HEK293T (cell line): ENCODE data around the gene COL27A1.

Experiments
- CTCF ChIA-PET: fragments of 350-600 bp; formaldehyde crosslinking; extraction: SDS; loops from one replicate; lab custom pipeline; 2021; ENCODE audit warnings: antibody characterized with exemption, inconsistent platforms; lab: Yijun Ruan, JAX
- POLR2A ChIA-PET: fragments of 350-600 bp; formaldehyde crosslinking; extraction: SDS; loops from one replicate; lab custom pipeline; 2020; ENCODE audit warnings: antibody characterized with exemption, inconsistent platforms; lab: Yijun Ruan, JAX
- DNase-seq: peaks from one replicate; pipeline ENCODE4 v3.0.0; 2012; ENCODE audit warnings: mixed read lengths; ENCODE audit errors: extremely low spot score
- ARNT ChIP-seq: fragments of 450-650 bp; IDR thresholded peaks from 2 replicates; pipeline ENCODE4 v1.6.1; 2017; ENCODE audit warnings: mild to moderate bottlenecking
- BHLHE40 ChIP-seq: fragments of 450-650 bp; IDR thresholded peaks from 2 replicates; pipeline ENCODE4 v1.6.1; 2016; ENCODE audit warnings: mild to moderate bottlenecking, moderate library complexity, borderline replicate concordance
- CTBP1 ChIP-seq: fragments of 450-650 bp; IDR thresholded peaks from 2 replicates; pipeline ENCODE4 v1.6.1; 2016; ENCODE audit warnings: borderline replicate concordance
- ELF4 ChIP-seq: fragments of 450-650 bp; IDR thresholded peaks from 2 replicates; pipeline ENCODE4 v1.6.1; 2017; ENCODE audit warnings: antibody characterized with exemption
- FOXA1 ChIP-seq: fragments of 450-650 bp; IDR thresholded peaks from 2 replicates; pipeline ENCODE4 v1.6.1; 2016; ENCODE audit warnings: mild to moderate bottlenecking
- FOXK2 ChIP-seq: fragments of 450-650 bp; IDR thresholded peaks from 2 replicates; pipeline ENCODE4 v1.6.1; 2016; ENCODE audit warnings: mild to moderate bottlenecking
- FOXM1 ChIP-seq: fragments of 450-650 bp; IDR thresholded peaks from 2 replicates; pipeline ENCODE4 v1.6.1; 2017; ENCODE audit warnings: mild to moderate bottlenecking, borderline replicate concordance
- HDGF ChIP-seq: fragments of 450-650 bp; IDR thresholded peaks from 2 replicates; pipeline ENCODE4 v1.6.1; 2017; ENCODE audit warnings: antibody characterized with exemption, borderline replicate concordance
- L3MBTL2 ChIP-seq: fragments of 450-650 bp; conservative IDR thresholded peaks from 2 replicates; pipeline ENCODE4 v1.6.1; 2016; ENCODE audit warnings: mild to moderate bottlenecking
- LEF1 ChIP-seq: fragments of 450-650 bp; IDR thresholded peaks from 2 replicates; pipeline ENCODE4 v1.6.1; 2017; ENCODE audit warnings: mild to moderate bottlenecking, borderline replicate concordance
- NFRKB ChIP-seq: fragments of 450-650 bp; IDR thresholded peaks from 2 replicates; pipeline ENCODE4 v1.6.1; 2016; ENCODE audit warnings: mild to moderate bottlenecking, moderate library complexity
- PKNOX1 ChIP-seq: fragments of 450-650 bp; IDR thresholded peaks from 2 replicates; pipeline ENCODE4 v1.6.1; 2016
- SP1 ChIP-seq: fragments of 450-650 bp; IDR thresholded peaks from 2 replicates; pipeline ENCODE4 v1.6.1; 2017
- SUZ12 ChIP-seq: fragments of 450-650 bp; IDR thresholded peaks from 2 replicates; pipeline ENCODE4 v1.6.1; 2016; ENCODE audit warnings: mild to moderate bottlenecking
- TARDBP ChIP-seq: fragments of 450-650 bp; IDR thresholded peaks from 2 replicates; pipeline ENCODE4 v1.6.1; 2016
- ZNF384 ChIP-seq: fragments of 450-650 bp; IDR thresholded peaks from 2 replicates; pipeline ENCODE4 v1.6.1; 2016

Gene COL27A1

DNA sequence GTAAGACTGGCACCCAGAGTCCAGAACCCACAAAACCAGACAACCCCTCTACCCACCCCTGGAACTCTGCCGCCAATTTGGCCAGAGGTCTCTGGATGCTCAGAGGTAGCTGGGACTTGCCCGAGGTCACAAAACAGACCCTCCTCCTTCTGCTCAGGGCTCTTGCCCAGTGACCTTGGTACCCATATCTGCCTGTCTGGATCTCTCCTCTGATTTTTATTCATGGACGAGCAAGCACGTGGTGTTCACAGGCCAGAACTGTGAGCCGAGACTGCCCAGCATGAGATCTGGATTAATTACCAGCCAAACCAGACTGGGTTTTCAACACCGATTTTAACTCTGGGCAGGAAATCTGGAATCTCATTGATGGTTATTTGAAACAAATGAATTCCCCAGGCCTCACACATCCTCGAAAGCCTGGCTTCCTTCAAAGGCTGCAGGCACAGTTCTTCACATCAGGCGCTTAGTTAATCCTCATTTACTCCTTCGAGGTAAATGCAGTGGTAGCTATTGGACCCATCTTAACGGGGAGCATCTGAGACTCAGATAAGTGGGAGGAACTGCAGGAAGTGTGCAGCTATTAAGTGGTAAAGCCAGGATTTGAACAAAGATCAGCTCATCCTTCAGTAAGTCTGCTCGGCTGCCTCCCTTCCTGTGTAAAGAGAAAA, 21.4 kb downstream of the COL27A1 start:
- POLR2A ChIA-PET: no interaction called here
- CTCF ChIA-PET: interaction anchor here (0.7 to 0.9 kb wide), 2 partner anchors 27 to 69 kb away, joined by 4 to 5 read pairs; no protein-coding TSS in a partner anchor
- no peak for DNase-seq
- TF ChIP-seq PKNOX1 (no peak), SUZ12 (no peak), ZNF384 (no peak), CTBP1 (no peak), FOXK2 (no peak), HDGF (no peak), BHLHE40 (no peak), ARNT (no peak), SP1 (no peak), FOXA1 (no peak), TARDBP (no peak), FOXM1 (no peak), L3MBTL2 (no peak), ELF4 (no peak), NFRKB (no peak), LEF1 (no peak)

- no peak for TF ChIP-seq ARNT
- TF ChIP-seq PKNOX1: no peak
- TF ChIP-seq TARDBP: no peak
- TF ChIP-seq HDGF: no peak
- no peak for TF ChIP-seq ZNF384
- TF ChIP-seq FOXM1: no peak
- no peak for TF ChIP-seq SP1
- no peak for TF ChIP-seq CTBP1
- no peak for TF ChIP-seq ELF4
- no peak for TF ChIP-seq NFRKB
- no peak for TF ChIP-seq LEF1
- DNase-seq: no peak
- ChIA-PET POLR2A (no interaction called here), CTCF (no interaction called here)
These were observed 22.2 kb downstream of the COL27A1 start for GRCh38 chr9:114177423-114178064.

DNA sequence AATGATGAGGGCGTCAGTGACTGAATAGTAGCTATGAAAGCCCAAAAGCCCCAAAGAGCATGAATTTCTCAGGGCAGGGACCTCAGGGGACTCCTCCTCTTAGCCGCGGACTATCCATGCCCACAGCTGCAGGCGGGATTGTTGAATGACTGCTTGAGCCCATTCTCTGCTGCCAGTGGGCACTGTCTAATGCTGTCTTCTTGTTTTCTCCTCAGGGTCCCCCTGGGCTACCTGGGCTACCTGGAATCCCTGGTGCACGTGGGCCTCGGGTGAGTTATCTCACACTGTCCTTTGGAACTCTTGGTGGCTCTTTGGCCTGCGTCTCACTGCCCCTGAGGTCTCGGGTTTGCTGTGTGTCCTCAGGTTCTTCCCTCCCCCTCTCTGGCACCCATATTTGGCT, 22.7 kb downstream of the COL27A1 start:
- DNase-seq: no peak
- no peak for TF ChIP-seq HDGF
- no peak for TF ChIP-seq SUZ12
- TF ChIP-seq ARNT: no peak
- no peak for TF ChIP-seq ZNF384
- TF ChIP-seq FOXA1: no peak
- TF ChIP-seq LEF1: no peak
- no peak for TF ChIP-seq SP1
- no peak for TF ChIP-seq FOXM1
- no peak for TF ChIP-seq NFRKB
- no peak for TF ChIP-seq L3MBTL2
- no peak for TF ChIP-seq FOXK2
- TF ChIP-seq TARDBP: no peak
- no peak for TF ChIP-seq PKNOX1
- ChIA-PET CTCF (interaction anchor here (0.9 kb wide), 1 partner anchor 23 kb away, joined by 3 read pairs; no protein-coding TSS in a partner anchor), POLR2A (no interaction called here)

GRCh38 chr9:114178756-114179450, 23.6 kb downstream of the COL27A1 start:
- TF ChIP-seq FOXA1 (no peak), L3MBTL2 (no peak), FOXM1 (no peak), TARDBP (no peak), BHLHE40 (no peak)
- no peak for DNase-seq
- ChIA-PET CTCF (interaction anchor here (0.9 kb wide), 1 partner anchor 24 kb away, joined by 3 read pairs; no protein-coding TSS in a partner anchor), POLR2A (no interaction called here)

DNA sequence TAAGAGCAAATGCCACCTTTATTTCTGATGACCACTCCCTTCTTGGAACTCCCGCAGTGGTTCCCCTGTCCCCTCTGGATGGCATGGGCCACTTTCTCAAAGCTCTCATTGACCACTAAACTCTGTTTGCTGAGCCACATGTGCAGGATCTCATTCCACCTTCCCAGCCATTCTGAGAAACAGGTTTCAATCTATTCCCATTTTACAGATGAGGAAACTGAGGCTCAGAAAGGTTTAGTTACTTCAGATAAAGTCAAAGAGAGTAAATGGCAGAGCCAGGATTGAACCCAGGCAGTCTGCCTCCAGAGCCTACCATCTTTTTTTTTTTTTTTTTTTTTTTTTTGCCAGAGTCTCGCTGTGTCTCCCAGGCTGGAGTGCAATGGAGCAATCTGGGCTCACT, 24.2 kb downstream of the COL27A1 start:
- no peak for DNase-seq
- CTCF ChIA-PET: no interaction called here
- TF ChIP-seq SUZ12 (no peak), NFRKB (no peak), ARNT (no peak), HDGF (no peak), SP1 (no peak)
- POLR2A ChIA-PET: no interaction called here
